Measurements from ENCODE around the gene HMGN4. TPM values are rescaled to one million over a fixed set of nuclear protein-coding genes. Genes with fewer than 3 reads are reported as not detected.

Gene HMGN4
- total and polyA plus RNA-seq, 9 of the 15 experiments (the other 6 are each of a cell fraction or from before 2014, with no cell fraction given): 35.4 to 134 (median 94.1) TPM

DNA sequence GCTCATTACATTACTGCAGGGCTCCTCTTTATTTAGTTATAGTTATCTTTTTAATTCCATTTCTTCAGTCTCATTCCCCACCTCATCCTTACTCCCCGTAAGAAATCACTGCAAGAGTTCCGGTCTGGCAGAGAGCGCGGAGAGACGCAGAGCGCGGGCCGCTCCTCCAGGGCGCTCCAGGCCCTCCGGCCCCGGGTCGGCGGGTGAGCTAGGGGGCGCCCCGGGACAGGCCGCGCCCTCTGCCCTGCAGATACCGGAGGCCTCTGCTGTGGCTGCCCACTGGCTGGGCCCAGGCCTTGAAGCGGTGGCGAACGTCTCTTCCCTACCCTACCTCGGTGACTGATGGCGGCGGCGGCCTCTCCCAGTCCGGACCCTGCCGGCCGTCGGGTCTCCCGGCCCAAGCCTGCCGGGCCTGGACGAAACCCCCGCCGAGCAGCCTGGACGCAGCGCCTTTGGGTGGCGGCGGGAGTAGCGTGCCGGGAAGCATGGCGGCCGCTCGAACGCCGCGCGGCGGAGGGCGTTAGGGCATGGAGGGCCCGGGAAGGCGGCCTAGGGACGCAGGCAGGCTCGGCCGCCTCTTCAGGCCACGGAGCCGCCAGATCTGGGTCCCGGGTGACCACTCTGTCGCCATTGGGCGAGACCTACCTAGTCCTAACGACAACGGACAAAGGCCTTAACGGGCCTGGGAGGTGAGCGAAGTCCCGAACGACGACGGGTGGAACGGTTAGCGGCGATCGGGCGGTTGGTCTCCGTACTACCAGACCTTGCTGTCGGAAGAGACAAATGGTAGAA lies 16.4 kb upstream of the HMGN4 start (continued):
- TF ChIP-seq, protein P1, sequence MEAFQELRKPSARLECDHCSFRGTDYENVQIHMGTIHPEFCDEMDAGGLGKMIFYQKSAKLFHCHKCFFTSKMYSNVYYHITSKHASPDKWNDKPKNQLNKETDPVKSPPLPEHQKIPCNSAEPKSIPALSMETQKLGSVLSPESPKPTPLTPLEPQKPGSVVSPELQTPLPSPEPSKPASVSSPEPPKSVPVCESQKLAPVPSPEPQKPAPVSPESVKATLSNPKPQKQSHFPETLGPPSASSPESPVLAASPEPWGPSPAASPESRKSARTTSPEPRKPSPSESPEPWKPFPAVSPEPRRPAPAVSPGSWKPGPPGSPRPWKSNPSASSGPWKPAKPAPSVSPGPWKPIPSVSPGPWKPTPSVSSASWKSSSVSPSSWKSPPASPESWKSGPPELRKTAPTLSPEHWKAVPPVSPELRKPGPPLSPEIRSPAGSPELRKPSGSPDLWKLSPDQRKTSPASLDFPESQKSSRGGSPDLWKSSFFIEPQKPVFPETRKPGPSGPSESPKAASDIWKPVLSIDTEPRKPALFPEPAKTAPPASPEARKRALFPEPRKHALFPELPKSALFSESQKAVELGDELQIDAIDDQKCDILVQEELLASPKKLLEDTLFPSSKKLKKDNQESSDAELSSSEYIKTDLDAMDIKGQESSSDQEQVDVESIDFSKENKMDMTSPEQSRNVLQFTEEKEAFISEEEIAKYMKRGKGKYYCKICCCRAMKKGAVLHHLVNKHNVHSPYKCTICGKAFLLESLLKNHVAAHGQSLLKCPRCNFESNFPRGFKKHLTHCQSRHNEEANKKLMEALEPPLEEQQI (IDR thresholded peaks at IDR 0.05): no peak
- TF ChIP-seq CBFA2T3 (IDR thresholded peaks at IDR 0.05): peak; percentile 17; the same call in 1 of the 2 replicates
- TF ChIP-seq MAFG (tag; conservative IDR thresholded peaks at IDR 0.05): no peak
- TF ChIP-seq STAT5B (CRISPR knock-in tag; IDR thresholded peaks at IDR 0.05): no peak
- no peak; the same call in 1 of the 2 replicates for TF ChIP-seq ZEB2 (IDR thresholded peaks at IDR 0.05)
- TF ChIP-seq, protein P2, sequence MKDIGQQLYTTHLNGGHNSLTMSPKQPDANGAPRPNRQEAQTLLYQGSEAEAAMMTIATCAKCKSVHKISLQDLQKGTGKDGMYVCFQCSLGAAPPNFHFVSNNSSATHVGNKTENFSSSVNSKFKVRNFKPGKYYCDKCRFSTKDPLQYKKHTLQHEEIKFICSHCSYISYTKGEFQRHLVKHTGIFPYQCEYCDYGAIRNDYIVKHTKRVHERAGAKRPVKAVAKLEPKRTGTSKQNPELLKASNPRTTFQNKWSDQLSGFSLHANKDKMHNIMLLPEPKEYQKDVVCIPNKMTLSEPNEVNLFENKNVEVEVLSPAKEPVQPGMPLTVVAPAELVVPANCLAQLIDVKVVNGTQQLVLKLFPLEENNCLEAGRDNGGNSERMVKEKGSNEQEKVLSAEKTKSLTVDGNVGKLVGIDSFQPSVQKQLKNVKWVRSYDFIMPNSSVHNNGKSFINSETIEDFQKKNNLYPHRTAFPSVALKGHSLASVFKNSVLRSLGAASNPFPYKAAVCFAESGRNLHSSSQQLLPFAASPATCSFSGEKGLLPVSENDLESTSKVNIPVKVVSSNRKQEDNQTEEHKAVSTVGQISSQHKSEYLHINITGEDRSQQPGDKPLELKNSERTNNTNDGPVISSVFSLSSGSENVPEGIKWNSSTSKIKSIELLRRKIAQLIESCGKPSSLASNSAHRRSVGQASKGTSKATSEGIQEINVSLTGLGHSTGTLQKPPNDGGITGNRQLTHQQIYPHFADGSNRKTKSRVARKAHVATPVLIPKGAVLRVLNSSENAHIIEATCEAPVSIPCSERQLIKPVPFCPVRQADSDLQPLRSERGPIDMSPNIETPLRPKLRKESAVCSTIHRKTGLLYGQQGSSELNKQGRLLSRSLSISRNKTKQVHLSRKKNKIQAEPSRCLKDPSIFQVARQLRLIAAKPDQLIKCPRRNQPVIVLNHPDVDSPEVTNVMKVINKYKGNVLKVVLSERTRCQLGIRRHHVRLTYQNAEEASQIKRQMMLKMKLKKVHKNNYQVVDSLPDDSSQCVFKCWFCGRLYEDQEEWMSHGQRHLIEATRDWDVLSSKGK (CRISPR knock-in tag; IDR thresholded peaks at IDR 0.05): no peak
- no peak for TF ChIP-seq HNRNPK (IDR thresholded peaks at IDR 0.05; ENCODE audit: low read depth, low read length, poor library complexity, severe bottlenecking)
- no peak for TF ChIP-seq SIX5 (IDR thresholded peaks at IDR 0.05; ENCODE audit: borderline replicate concordance in 1 of 2, insufficient read depth in 1 of 2, low read depth in 1 of 2, low read length in 2 of 2)
- TF ChIP-seq ZBED1 (IDR thresholded peaks at IDR 0.05): peak; percentile 49; the same call in 1 of the 2 replicates
- peak; percentile 77; the same call in 1 of the 2 replicates for TF ChIP-seq KLF6 (CRISPR knock-in tag; IDR thresholded peaks at IDR 0.05; ENCODE audit: borderline replicate concordance)
- TF ChIP-seq KAT7 (CRISPR knock-in tag; IDR thresholded peaks at IDR 0.05; ENCODE audit: borderline replicate concordance): peak; percentile 100
- no peak for TF ChIP-seq SIN3B (IDR thresholded peaks at IDR 0.05; ENCODE audit: low read depth)
- TF ChIP-seq, protein P3, sequence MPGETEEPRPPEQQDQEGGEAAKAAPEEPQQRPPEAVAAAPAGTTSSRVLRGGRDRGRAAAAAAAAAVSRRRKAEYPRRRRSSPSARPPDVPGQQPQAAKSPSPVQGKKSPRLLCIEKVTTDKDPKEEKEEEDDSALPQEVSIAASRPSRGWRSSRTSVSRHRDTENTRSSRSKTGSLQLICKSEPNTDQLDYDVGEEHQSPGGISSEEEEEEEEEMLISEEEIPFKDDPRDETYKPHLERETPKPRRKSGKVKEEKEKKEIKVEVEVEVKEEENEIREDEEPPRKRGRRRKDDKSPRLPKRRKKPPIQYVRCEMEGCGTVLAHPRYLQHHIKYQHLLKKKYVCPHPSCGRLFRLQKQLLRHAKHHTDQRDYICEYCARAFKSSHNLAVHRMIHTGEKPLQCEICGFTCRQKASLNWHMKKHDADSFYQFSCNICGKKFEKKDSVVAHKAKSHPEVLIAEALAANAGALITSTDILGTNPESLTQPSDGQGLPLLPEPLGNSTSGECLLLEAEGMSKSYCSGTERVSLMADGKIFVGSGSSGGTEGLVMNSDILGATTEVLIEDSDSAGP (CRISPR knock-in tag; IDR thresholded peaks at IDR 0.05): no peak
- TF ChIP-seq CBFA2T2 (conservative IDR thresholded peaks at IDR 0.05): no peak
- TF ChIP-seq RB1 (IDR thresholded peaks at IDR 0.05; ENCODE audit: low read depth): peak; percentile 93
- TF ChIP-seq SMAD4 (CRISPR knock-in tag; conservative IDR thresholded peaks at IDR 0.05): peak; percentile 90
- peak; percentile 82 for TF ChIP-seq KLF1 (tag; IDR thresholded peaks at IDR 0.05)
- no peak for TF ChIP-seq MYBL2 (IDR thresholded peaks at IDR 0.05; ENCODE audit: low read depth)
- TF ChIP-seq MYBL2 (CRISPR knock-in tag; IDR thresholded peaks at IDR 0.05; ENCODE audit: borderline replicate concordance): no peak

Measured in K562 (cell line).